ENCODE results near the gene HORMAD2.

DNA sequence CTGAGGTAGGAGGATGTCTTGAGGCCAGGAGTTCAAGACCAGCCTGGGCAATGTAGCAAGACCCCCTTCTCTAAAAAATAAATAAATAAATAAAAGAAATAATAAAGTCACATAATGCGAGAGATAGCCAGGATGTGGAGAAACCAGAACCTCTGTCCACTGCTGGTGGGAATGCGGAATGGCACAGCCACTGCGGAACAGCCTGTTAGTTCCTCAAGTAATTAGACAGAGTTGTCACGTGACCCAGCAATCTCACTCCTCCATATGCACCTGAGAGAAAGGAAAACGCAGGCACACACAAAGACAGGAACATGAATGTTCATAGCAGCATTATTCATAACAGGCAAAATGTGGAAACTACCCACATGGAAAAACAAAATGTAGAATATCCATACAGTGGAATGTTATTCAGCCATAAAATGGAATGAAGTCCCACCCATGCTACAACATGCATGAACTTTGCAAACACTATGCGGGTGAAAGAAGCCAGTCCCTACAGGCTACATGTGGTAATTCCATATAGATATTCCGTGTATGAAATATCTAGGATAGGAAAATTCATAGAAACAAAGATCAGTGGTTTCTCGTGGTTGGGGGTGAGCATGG is 138.9 kb downstream of the HORMAD2 start:
- no peak for TF ChIP-seq POLR2AphosphoS5 (IDR thresholded peaks at IDR 0.05)
- no peak for TF ChIP-seq POLR2A (IDR thresholded peaks at IDR 0.05)
- TF ChIP-seq, protein P1, sequence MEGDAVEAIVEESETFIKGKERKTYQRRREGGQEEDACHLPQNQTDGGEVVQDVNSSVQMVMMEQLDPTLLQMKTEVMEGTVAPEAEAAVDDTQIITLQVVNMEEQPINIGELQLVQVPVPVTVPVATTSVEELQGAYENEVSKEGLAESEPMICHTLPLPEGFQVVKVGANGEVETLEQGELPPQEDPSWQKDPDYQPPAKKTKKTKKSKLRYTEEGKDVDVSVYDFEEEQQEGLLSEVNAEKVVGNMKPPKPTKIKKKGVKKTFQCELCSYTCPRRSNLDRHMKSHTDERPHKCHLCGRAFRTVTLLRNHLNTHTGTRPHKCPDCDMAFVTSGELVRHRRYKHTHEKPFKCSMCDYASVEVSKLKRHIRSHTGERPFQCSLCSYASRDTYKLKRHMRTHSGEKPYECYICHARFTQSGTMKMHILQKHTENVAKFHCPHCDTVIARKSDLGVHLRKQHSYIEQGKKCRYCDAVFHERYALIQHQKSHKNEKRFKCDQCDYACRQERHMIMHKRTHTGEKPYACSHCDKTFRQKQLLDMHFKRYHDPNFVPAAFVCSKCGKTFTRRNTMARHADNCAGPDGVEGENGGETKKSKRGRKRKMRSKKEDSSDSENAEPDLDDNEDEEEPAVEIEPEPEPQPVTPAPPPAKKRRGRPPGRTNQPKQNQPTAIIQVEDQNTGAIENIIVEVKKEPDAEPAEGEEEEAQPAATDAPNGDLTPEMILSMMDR (IDR thresholded peaks at IDR 0.05) = no peak
- TF ChIP-seq EP300 (IDR thresholded peaks at IDR 0.05) = no peak
